Activated T-helper 2 cell treated with anti-CD3 and anti-CD28 coated beads, Interferon-gamma antibody, Interleukin-2, Interleukin-4, amounts not matched to agents 10 μg/mL and 5 μg/mL and 100 μg/mL, durations not matched to agents 14 hours and 24 hours and 36 hours (primary cell): Measurements from ENCODE around the gene ADPRHL1. TPM values are rescaled to one million over a fixed set of nuclear protein-coding genes. Genes with fewer than 3 reads are reported as not detected.

Experiments
- DNase-seq: peaks from one replicate; pipeline ENCODE4 v3.0.0; 2021; ENCODE audit warnings: low spot score
- H3K27ac Mint-ChIP-seq: one replicate; pipeline ENCODE4 v1.8.0; 2021; ENCODE audit warnings: mixed read lengths
- H3K27me3 Mint-ChIP-seq: one replicate; pipeline ENCODE4 v1.8.0; 2021; ENCODE audit warnings: low read depth, mixed read lengths
- H3K36me3 Mint-ChIP-seq: one replicate; pipeline ENCODE4 v1.8.0; 2021; ENCODE audit warnings: low read depth, mixed read lengths
- H3K4me1 Mint-ChIP-seq: one replicate; pipeline ENCODE4 v1.8.0; 2021; ENCODE audit warnings: low read depth, mixed read lengths
- H3K4me3 Mint-ChIP-seq: one replicate; pipeline ENCODE4 v1.8.0; 2021; ENCODE audit warnings: low read depth, mild to moderate bottlenecking, moderate library complexity, mixed read lengths
- H3K9me3 Mint-ChIP-seq: one replicate; pipeline ENCODE4 v1.8.0; 2021; ENCODE audit warnings: mixed read lengths
- intact Hi-C: fragments of 100-400 bp; cut with micrococcal nuclease; formaldehyde crosslinking; loops from one replicate; pipeline ENCODE4 v1.15.1; 2023
- total RNA-seq: library from RNA; stranded (reverse); gene quantifications from 2 replicates; pipeline ENCODE4 v1.2.3, GENCODE V29; 2022

The ADPRHL1 gene
- total RNA-seq, 1 donor from 2014 or later: 0.64 TPM

DNA sequence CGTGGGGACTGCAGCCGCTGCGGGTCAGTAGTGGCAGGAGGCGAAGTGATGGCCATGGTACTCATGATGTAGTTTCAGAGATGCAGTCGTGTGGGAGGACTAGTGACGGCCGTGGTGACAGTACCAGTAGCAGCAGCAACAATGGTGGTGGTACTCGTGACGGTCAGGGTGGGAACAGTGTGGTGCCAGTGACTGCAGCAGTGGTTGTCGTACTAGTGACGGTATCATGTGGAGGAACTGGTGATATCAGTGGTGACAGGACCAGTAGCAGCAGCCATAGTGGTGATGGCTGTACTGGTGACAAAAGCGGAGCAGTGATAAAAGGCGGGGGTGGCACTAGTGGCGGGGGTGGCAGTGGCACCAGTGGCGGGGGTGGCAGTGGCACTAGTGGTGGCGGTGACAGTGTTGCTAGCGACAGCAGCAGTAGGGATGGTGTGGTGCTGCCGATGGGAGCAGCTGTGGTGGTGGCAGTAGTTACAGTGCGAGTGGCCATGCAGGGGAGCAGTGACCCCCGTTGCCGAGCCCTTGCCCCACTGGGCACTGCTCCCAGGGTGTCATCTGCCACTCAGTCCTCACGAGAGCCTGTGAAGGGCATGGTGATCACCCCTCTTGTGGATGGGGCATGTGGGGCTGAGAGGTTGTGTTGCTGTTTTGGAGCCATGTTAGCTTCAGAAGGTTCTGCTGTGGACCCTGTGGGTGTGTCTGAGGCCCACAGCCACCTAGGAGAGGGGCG lies 22.7 kb downstream of the ADPRHL1 start:
- Mint-ChIP-seq H3K4me1 (no peaks in the 10 kb centered on the region), H3K36me3 (no peaks in the 10 kb centered on the region), H3K9me3 (no peaks in the 10 kb centered on the region), H3K27ac (no peak overlapping the region), H3K4me3 (no peak overlapping the region), H3K27me3 (no peaks in the 10 kb centered on the region)
- no peak for DNase-seq
- intact Hi-C loops: no loop called here

DNA sequence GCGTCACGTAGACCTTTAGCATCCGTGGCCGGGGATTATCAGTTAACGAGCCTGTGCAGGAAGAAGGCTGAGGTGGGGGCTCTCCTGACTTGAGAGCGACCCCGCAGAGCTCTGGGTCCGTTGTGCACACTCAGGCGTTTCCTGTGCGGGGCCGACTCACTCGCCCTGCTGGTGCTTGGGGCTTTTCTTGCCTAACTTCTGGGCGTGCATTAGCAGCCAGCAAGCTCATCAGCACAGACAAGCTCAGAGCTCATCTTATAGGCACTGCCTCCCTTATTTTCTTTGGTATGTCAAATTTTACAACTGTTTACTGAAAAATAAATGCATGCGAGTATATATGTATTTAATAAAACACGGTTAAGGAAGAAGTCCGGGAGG lies 23.7 kb downstream of the ADPRHL1 start:
- no peak overlapping the region for H3K4me3 Mint-ChIP-seq
- no peaks in the 10 kb centered on the region for H3K36me3 Mint-ChIP-seq
- H3K4me1 Mint-ChIP-seq: no peaks in the 10 kb centered on the region
- intact Hi-C loops: no loop called here
- H3K9me3 Mint-ChIP-seq: no peaks in the 10 kb centered on the region
- no peak overlapping the region for H3K27ac Mint-ChIP-seq
- H3K27me3 Mint-ChIP-seq: no peaks in the 10 kb centered on the region
- no peak for DNase-seq

DNA sequence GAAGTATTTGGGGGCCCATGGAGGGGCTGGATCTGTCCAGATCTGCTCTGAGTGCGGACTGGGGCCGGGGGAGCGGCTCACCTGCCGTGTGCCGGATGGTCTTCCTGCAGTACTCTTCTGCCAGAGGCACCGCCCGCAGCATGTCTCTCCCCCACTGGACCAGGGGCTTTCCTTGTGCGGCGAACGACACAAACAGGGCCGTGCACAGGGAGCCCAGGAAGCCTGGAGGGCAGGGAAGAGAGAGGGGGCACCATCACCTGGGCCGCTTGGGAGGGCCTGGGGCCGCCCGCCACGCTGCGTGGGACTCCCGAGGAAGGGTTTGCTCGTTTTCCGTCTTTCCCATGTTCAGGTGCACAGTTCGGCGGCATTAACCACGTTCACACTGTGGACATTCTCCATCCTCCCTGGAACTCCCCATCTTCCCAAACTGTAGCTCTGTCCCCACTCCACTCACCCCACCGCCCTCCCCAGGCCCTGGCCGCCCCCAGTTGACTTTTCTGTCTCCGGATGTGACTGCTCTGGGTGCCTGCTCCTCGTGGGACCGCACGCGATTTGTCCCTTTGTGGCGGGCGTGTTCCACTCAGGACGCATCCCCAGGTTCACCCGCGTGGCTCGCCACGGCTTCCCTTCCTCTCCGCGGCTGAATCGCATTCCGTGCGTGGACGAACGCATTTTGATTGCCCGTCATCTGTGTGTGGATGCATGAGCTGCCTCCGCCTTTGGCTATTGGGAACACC lies 24.2 kb downstream of the ADPRHL1 start:
- no peak overlapping the region for H3K27ac Mint-ChIP-seq
- H3K4me3 Mint-ChIP-seq: no peak overlapping the region
- DNase-seq: no peak
- no peaks in the 10 kb centered on the region for H3K4me1 Mint-ChIP-seq
- intact Hi-C loops: no loop called here
- no peaks in the 10 kb centered on the region for H3K36me3 Mint-ChIP-seq
- H3K9me3 Mint-ChIP-seq: no peaks in the 10 kb centered on the region
- no peaks in the 10 kb centered on the region for H3K27me3 Mint-ChIP-seq

GRCh38 chr13:113428469-113428865 lies 24.8 kb downstream of the ADPRHL1 start:
- no peak overlapping the region for H3K4me3 Mint-ChIP-seq
- H3K36me3 Mint-ChIP-seq: no peaks in the 10 kb centered on the region
- no peaks in the 10 kb centered on the region for H3K27me3 Mint-ChIP-seq
- intact Hi-C loops: no loop called here
- H3K27ac Mint-ChIP-seq: no peak overlapping the region
- no peaks in the 10 kb centered on the region for H3K9me3 Mint-ChIP-seq
- DNase-seq: no peak
- no peaks in the 10 kb centered on the region for H3K4me1 Mint-ChIP-seq

- DNase-seq: no peak
- no peaks in the 10 kb centered on the region for H3K27me3 Mint-ChIP-seq
- no peak overlapping the region for H3K27ac Mint-ChIP-seq
- intact Hi-C loops: no loop called here
- H3K9me3 Mint-ChIP-seq: no peaks in the 10 kb centered on the region
- no peak overlapping the region for H3K4me3 Mint-ChIP-seq
- no peaks in the 10 kb centered on the region for H3K4me1 Mint-ChIP-seq
- H3K36me3 Mint-ChIP-seq: no peaks in the 10 kb centered on the region
Observed at GRCh38 chr13:113427562-113428468, 25.5 kb downstream of the ADPRHL1 start.

GRCh38 chr13:113426591-113426986 lies 26.7 kb downstream of the ADPRHL1 start:
- H3K36me3 Mint-ChIP-seq: no peaks in the 10 kb centered on the region
- no peaks in the 10 kb centered on the region for H3K9me3 Mint-ChIP-seq
- intact Hi-C loops: no loop called here
- no peak for DNase-seq
- no peak overlapping the region for H3K4me3 Mint-ChIP-seq
- no peaks in the 10 kb centered on the region for H3K4me1 Mint-ChIP-seq
- no peak overlapping the region for H3K27ac Mint-ChIP-seq
- no peaks in the 10 kb centered on the region for H3K27me3 Mint-ChIP-seq

GRCh38 chr13:113425941-113426590 lies 27.2 kb downstream of the ADPRHL1 start:
- no peak for DNase-seq
- Mint-ChIP-seq H3K36me3 (no peaks in the 10 kb centered on the region), H3K27me3 (no peaks in the 10 kb centered on the region), H3K4me3 (no peak overlapping the region), H3K4me1 (no peaks in the 10 kb centered on the region), H3K27ac (no peak overlapping the region), H3K9me3 (no peaks in the 10 kb centered on the region)
- intact Hi-C loops: no loop called here

- Mint-ChIP-seq H3K27ac (no peak overlapping the region), H3K36me3 (no peaks in the 10 kb centered on the region), H3K4me1 (no peaks in the 10 kb centered on the region), H3K27me3 (no peaks in the 10 kb centered on the region), H3K9me3 (no peaks in the 10 kb centered on the region), H3K4me3 (no peak overlapping the region)
- no peak for DNase-seq
- intact Hi-C loops: no loop called here
Observed at GRCh38 chr13:113423520-113424163, 29.6 kb downstream of the ADPRHL1 start.

- no peaks in the 10 kb centered on the region for H3K4me1 Mint-ChIP-seq
- H3K27me3 Mint-ChIP-seq: no peaks in the 10 kb centered on the region
- H3K36me3 Mint-ChIP-seq: no peaks in the 10 kb centered on the region
- DNase-seq: no peak
- no peak overlapping the region for H3K4me3 Mint-ChIP-seq
- no peak overlapping the region for H3K27ac Mint-ChIP-seq
- intact Hi-C loops: no loop called here
- H3K9me3 Mint-ChIP-seq: no peaks in the 10 kb centered on the region
Observed at GRCh38 chr13:113422807-113423519, 30.3 kb downstream of the ADPRHL1 start.

DNA sequence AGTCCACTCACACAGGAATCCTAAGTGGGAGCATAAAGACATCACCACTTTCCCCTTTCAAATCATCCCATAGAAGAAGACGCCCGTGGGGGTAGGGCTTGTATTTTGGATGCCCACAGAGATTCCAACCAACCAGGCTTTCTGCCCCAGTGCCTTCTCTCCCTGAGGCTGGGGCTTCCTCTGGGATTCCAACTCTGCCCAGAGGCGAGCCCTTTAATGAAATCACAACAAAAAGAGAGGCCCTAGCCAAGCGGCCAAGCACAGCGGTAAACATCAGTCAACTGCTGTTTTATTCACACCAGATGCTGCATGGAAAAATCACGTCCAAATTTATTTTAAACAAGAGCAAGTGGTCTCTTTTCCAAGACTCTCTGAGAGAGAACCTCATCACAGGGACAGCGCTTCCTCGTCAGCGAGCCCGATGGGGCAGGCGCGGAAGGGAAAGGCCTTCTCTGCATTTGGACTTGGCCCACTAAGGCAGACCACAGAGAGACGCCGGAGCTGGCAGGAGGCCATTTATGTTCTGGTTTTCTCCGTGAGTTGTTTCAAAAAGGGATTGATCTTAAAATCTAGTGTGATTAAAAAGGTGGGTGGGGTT lies 31.5 kb downstream of the ADPRHL1 start:
- intact Hi-C loops: no loop called here
- no peaks in the 10 kb centered on the region for H3K9me3 Mint-ChIP-seq
- no peak overlapping the region for H3K27ac Mint-ChIP-seq
- DNase-seq: no peak
- H3K4me3 Mint-ChIP-seq: no peak overlapping the region
- H3K4me1 Mint-ChIP-seq: no peaks in the 10 kb centered on the region
- H3K27me3 Mint-ChIP-seq: no peaks in the 10 kb centered on the region
- no peaks in the 10 kb centered on the region for H3K36me3 Mint-ChIP-seq

DNA sequence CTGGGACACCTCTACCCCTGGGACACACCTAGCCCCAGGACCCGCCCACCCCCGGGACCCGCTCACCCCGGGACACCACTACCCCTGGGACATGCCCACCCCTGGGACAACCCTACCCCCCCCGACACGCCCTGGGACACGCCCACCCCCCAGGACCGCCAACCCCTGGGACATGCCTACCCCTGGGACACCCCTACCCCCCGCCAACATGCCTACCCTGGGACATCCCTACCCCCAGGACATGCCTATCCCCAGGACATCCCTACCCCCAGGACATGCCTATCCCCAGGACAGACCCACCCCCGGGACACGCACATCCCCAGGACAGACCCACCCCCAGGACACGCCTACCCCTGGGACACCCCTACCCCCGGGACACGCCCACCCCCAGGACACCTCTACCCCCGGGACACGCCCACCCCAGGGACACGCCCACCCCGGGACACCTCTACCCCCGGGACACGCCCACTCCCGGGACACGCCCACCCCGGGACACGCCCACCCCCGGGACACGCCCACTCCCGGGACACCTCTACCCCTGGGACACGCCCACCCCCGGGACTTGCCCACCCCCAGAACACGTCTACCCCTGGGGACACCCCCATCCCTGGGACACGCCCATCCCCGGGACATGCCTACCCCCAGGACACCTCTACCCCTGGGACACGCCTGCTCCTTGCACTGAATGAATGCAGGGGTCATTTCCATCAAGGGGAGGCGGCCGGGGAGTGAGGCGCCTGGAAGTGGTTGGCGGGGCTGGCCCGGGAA lies 32.3 kb downstream of the ADPRHL1 start:
- Mint-ChIP-seq H3K27me3 (no peaks in the 10 kb centered on the region), H3K9me3 (no peaks in the 10 kb centered on the region), H3K4me3 (no peak overlapping the region), H3K4me1 (no peaks in the 10 kb centered on the region), H3K36me3 (no peaks in the 10 kb centered on the region), H3K27ac (no peak overlapping the region)
- intact Hi-C loops: no loop called here
- no peak for DNase-seq
